Hematopoietic multipotent progenitor cell treated with erythropoietin and hydrocortisone succinate and interleukin-3 and kit ligand, for 17 days (in vitro differentiated cells): ENCODE data around the gene CD177.
"Not testable (repeated sequence)": the region's sequence is repeated elsewhere in the genome, so short reads cannot be mapped to it uniquely, and the experiment has no call there.

Experiments used
- DNase-seq: peaks from one replicate; pipeline ENCODE4 v3.0.0-alpha.2; 2015; ENCODE audit warnings: low spot score

CD177 gene

GRCh38 chr19:43380771-43381386 lies 27.4 kb downstream of the CD177 start:
- DNase-seq: no peak

GRCh38 chr19:43382586-43383216 lies 29.2 kb downstream of the CD177 start:
- DNase-seq: not testable (repeated sequence)

- not testable (repeated sequence) for DNase-seq
Observed at GRCh38 chr19:43383254-43383653, 29.8 kb downstream of the CD177 start.

- DNase-seq: not testable (repeated sequence)
Observed at GRCh38 chr19:43383759-43384158, 30.3 kb downstream of the CD177 start.

GRCh38 chr19:43390903-43391551 lies 37.5 kb downstream of the CD177 start:
- DNase-seq: not testable (repeated sequence)

GRCh38 chr19:43391552-43391935 lies 38.1 kb downstream of the CD177 start:
- not testable (repeated sequence) for DNase-seq

- not testable (repeated sequence) for DNase-seq
Observed at GRCh38 chr19:43393501-43393900, 40.0 kb downstream of the CD177 start.

GRCh38 chr19:43395561-43395960 lies 42.1 kb downstream of the CD177 start:
- no peak for DNase-seq

- DNase-seq: no peak
Observed at GRCh38 chr19:43406297-43406696, 52.8 kb downstream of the CD177 start.

GRCh38 chr19:43407416-43408005 lies 54.0 kb downstream of the CD177 start:
- DNase-seq: no peak

GRCh38 chr19:43408043-43408442 lies 54.6 kb downstream of the CD177 start:
- DNase-seq: no peak

- no peak for DNase-seq
Observed at GRCh38 chr19:43409415-43409814, 55.9 kb downstream of the CD177 start.

GRCh38 chr19:43412441-43412840 lies 59.0 kb downstream of the CD177 start:
- DNase-seq: no peak
